HEK293 (cell line): ENCODE results near the gene STAMBPL1.

Source experiments
- CTCF ChIA-PET: fragments of 350-600 bp; formaldehyde crosslinking; extraction: SDS; loops from one replicate; lab custom pipeline; 2021; ENCODE audit warnings: antibody characterized with exemption; lab: Yijun Ruan, JAX
- POLR2A ChIA-PET: fragments of 300-600 bp; formaldehyde crosslinking; extraction: SDS; loops from one replicate; lab custom pipeline; 2020; ENCODE audit warnings: antibody characterized with exemption, inconsistent platforms; lab: Yijun Ruan, JAX
- H3K27ac ChIP-seq: fragments of 200-500 bp; sonication (Bioruptor generic); 2 replicates; pipeline ENCODE4 v1.5.1; 2014; ENCODE audit warnings: low read depth, low read length, control low read depth, inconsistent platforms; ENCODE audit errors: extremely low read depth
- H3K36me3 ChIP-seq, 2 experiments: fragments of 200-500 bp in 1 of 2; sonication (Bioruptor generic) in 1 of 2; 1 replicate in 1 of 2; 2 replicates in 1 of 2; pipeline ENCODE4 v1.5.1; 2014 to 2017; ENCODE audit warnings: inconsistent platforms in 2 of 2, low read length in 2 of 2; ENCODE audit not compliant: control insufficient read depth in 2 of 2, insufficient read depth in 1 of 2
- H3K4me1 ChIP-seq: fragments of 200-500 bp; sonication (Bioruptor generic); 2 replicates; pipeline ENCODE4 v1.5.1; 2014; ENCODE audit warnings: mild to moderate bottlenecking, low read length, inconsistent platforms; ENCODE audit not compliant: control insufficient read depth, insufficient read depth
- H3K4me3 ChIP-seq: 2 replicates; pipeline ENCODE4 v1.5.1; 2011; ENCODE audit warnings: low read depth, mild to moderate bottlenecking, control low read depth, low read length, moderate library complexity
- H3K9me3 ChIP-seq: fragments of 200-500 bp; sonication (Bioruptor generic); 2 replicates; pipeline ENCODE4 v1.5.1; 2014; ENCODE audit warnings: low read depth, low read length, inconsistent platforms; ENCODE audit not compliant: control insufficient read depth, insufficient read depth
- BCL11A ChIP-seq: fragments of 450-650 bp; formaldehyde crosslinking; IDR thresholded peaks from 2 replicates; pipeline ENCODE4 v1.5.1; 2016; ENCODE audit warnings: low read depth, missing biosample characterization, missing genetic modification characterization
- GFI1B ChIP-seq: fragments of 450-650 bp; formaldehyde crosslinking; IDR thresholded peaks from 2 replicates; pipeline ENCODE4 v1.5.1; 2016; ENCODE audit warnings: missing biosample characterization, missing genetic modification characterization
- HOXD13 ChIP-seq: sonication (generic); formaldehyde crosslinking; IDR thresholded peaks from 2 replicates; pipeline ENCODE4 v1.8.0; 2022; ENCODE audit warnings: missing genetic modification reagents, borderline replicate concordance
- SP7 ChIP-seq: fragments of 450-650 bp; formaldehyde crosslinking; IDR thresholded peaks from 2 replicates; pipeline ENCODE4 v1.5.1; 2016; ENCODE audit warnings: missing biosample characterization, missing genetic modification characterization
- ZBTB10 ChIP-seq: fragments of 450-650 bp; formaldehyde crosslinking; IDR thresholded peaks from 2 replicates; pipeline ENCODE4 v1.5.1; 2016; ENCODE audit warnings: missing biosample characterization, missing genetic modification characterization
- ZBTB7A ChIP-seq: fragments of 450-650 bp; formaldehyde crosslinking; IDR thresholded peaks from 2 replicates; pipeline ENCODE4 v1.5.1; 2016; ENCODE audit warnings: low read depth, missing biosample characterization, missing genetic modification characterization
- ZBTB8A ChIP-seq: fragments of 450-650 bp; formaldehyde crosslinking; IDR thresholded peaks from 2 replicates; pipeline ENCODE4 v1.5.1; 2016; ENCODE audit warnings: missing biosample characterization, missing genetic modification characterization
- ZIC2 ChIP-seq: fragments of 450-650 bp; formaldehyde crosslinking; IDR thresholded peaks from 2 replicates; pipeline ENCODE4 v1.5.1; 2016; ENCODE audit warnings: missing biosample characterization, missing genetic modification characterization
- ZNF148 ChIP-seq: fragments of 450-650 bp; formaldehyde crosslinking; IDR thresholded peaks from 2 replicates; pipeline ENCODE4 v1.5.0; 2017; ENCODE audit warnings: missing biosample characterization, missing genetic modification characterization, borderline replicate concordance
- ZNF214 ChIP-seq: fragments of 450-650 bp; formaldehyde crosslinking; IDR thresholded peaks from 2 replicates; pipeline ENCODE4 v1.5.1; 2017; ENCODE audit warnings: missing biosample characterization, mild to moderate bottlenecking, missing genetic modification characterization, borderline replicate concordance
- ZNF280D ChIP-seq: fragments of 450-650 bp; formaldehyde crosslinking; IDR thresholded peaks from 2 replicates; pipeline ENCODE4 v1.5.1; 2016; ENCODE audit warnings: missing biosample characterization, missing genetic modification characterization
- ZNF324 ChIP-seq: fragments of 450-650 bp; formaldehyde crosslinking; IDR thresholded peaks from 2 replicates; pipeline ENCODE4 v1.5.1; 2016; ENCODE audit warnings: missing biosample characterization, missing genetic modification characterization
- ZNF37A ChIP-seq: fragments of 450-650 bp; IDR thresholded peaks from 2 replicates; pipeline ENCODE4 v1.5.1; 2018; ENCODE audit warnings: missing biosample characterization, missing genetic modification characterization
- ZNF391 ChIP-seq: fragments of 450-650 bp; formaldehyde crosslinking; IDR thresholded peaks from 2 replicates; pipeline ENCODE4 v1.5.1; 2016; ENCODE audit warnings: low read depth, missing biosample characterization, missing genetic modification characterization, borderline replicate concordance
- ZNF404 ChIP-seq: fragments of 450-650 bp; formaldehyde crosslinking; IDR thresholded peaks from 2 replicates; pipeline ENCODE4 v1.5.1; 2017; ENCODE audit warnings: missing biosample characterization, missing genetic modification characterization
- ZNF426 ChIP-seq: fragments of 450-650 bp; formaldehyde crosslinking; IDR thresholded peaks from 2 replicates; pipeline ENCODE4 v1.5.1; 2017; ENCODE audit warnings: missing biosample characterization, missing genetic modification characterization, mild to moderate bottlenecking, inconsistent platforms, moderate library complexity
- ZNF596 ChIP-seq: fragments of 450-650 bp; IDR thresholded peaks from 2 replicates; pipeline ENCODE4 v1.5.0; 2018; ENCODE audit warnings: missing biosample characterization, mild to moderate bottlenecking, missing genetic modification characterization, moderate library complexity
- ZNF610 ChIP-seq: fragments of 450-650 bp; formaldehyde crosslinking; IDR thresholded peaks from 2 replicates; pipeline ENCODE4 v1.5.1; 2016; ENCODE audit warnings: missing biosample characterization, missing genetic modification characterization, borderline replicate concordance
- ZNF670 ChIP-seq: fragments of 450-650 bp; formaldehyde crosslinking; IDR thresholded peaks from 2 replicates; pipeline ENCODE4 v1.5.1; 2016; ENCODE audit warnings: missing biosample characterization, missing genetic modification characterization, low read depth
- ZNF704 ChIP-seq: fragments of 450-650 bp; formaldehyde crosslinking; IDR thresholded peaks from 2 replicates; pipeline ENCODE4 v1.5.1; 2016; ENCODE audit warnings: missing biosample characterization, missing genetic modification characterization
- ZNF785 ChIP-seq: fragments of 450-650 bp; formaldehyde crosslinking; IDR thresholded peaks from 2 replicates; pipeline ENCODE4 v1.5.1; 2016; ENCODE audit warnings: missing biosample characterization, missing genetic modification characterization
- ZSCAN5A ChIP-seq: fragments of 450-650 bp; formaldehyde crosslinking; IDR thresholded peaks from 2 replicates; pipeline ENCODE4 v1.5.1; 2016; ENCODE audit warnings: missing biosample characterization, missing genetic modification characterization
- TF ChIP-seq, protein P1 (sequence below): fragments of 450-650 bp; formaldehyde crosslinking; IDR thresholded peaks from 2 replicates; pipeline ENCODE4 v1.5.1; 2016; ENCODE audit warnings: missing biosample characterization, missing genetic modification characterization, low read depth
- TF ChIP-seq, protein P2 (sequence below): fragments of 450-650 bp; formaldehyde crosslinking; IDR thresholded peaks from 2 replicates; pipeline ENCODE4 v1.5.1; 2016; ENCODE audit warnings: missing biosample characterization, missing genetic modification characterization

STAMBPL1 gene

DNA sequence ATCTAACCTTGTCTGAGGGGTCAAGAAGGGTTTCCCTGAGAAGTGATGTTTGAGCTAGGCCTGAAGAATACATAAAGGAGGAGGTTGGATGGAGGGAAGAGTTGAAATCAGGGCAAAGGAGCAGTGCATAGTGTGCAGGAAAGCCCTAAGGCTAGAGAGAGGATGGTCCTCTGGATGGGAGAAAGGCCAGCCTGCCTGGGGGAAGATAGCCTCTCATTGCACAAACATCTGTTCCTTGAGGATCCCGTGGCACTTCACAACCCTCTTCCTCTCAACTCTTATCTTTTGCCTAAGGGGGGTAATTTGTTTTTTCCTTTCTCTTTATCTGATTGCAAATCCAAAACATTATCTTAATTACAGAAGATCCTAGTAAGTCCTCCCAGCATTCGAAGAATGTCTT lies 35.7 kb downstream of the STAMBPL1 start:
- H3K36me3 ChIP-seq = no peaks in the 10 kb centered on the region; a peak in 1 of 3 replicates
- CTCF ChIA-PET = interaction anchor here (0.6 kb wide), 2 partner anchors 240 to 353 kb away, joined by 3 read pairs; no protein-coding TSS in a partner anchor

GRCh38 chr10:88916231-88916630 lies 36.2 kb downstream of the STAMBPL1 start:
- no peaks in the 10 kb centered on the region; a peak in 1 of 3 replicates for H3K36me3 ChIP-seq
- no peaks in the 10 kb centered on the region for H3K9me3 ChIP-seq
- CTCF ChIA-PET = interaction anchor here (0.6 kb wide), 3 partner anchors 81 to 354 kb away, joined by 3 to 4 read pairs (median 3); no protein-coding TSS in a partner anchor
- POLR2A ChIA-PET = interaction anchor here (0.7 kb wide), 1 partner anchor 336 kb away, joined by 7 read pairs; no protein-coding TSS in a partner anchor
- no peaks in the 10 kb centered on the region; the same call in 1 of the 2 replicates for H3K4me1 ChIP-seq
- no peak overlapping the region for H3K4me3 ChIP-seq
- no peak overlapping the region for H3K27ac ChIP-seq
- TF ChIP-seq ZNF704 (tag by site-specific recombination) = no peak
- TF ChIP-seq ZSCAN5A (tag by site-specific recombination) = no peak
- no peak for TF ChIP-seq ZNF596 (tag by site-specific recombination)
- TF ChIP-seq, protein P1, sequence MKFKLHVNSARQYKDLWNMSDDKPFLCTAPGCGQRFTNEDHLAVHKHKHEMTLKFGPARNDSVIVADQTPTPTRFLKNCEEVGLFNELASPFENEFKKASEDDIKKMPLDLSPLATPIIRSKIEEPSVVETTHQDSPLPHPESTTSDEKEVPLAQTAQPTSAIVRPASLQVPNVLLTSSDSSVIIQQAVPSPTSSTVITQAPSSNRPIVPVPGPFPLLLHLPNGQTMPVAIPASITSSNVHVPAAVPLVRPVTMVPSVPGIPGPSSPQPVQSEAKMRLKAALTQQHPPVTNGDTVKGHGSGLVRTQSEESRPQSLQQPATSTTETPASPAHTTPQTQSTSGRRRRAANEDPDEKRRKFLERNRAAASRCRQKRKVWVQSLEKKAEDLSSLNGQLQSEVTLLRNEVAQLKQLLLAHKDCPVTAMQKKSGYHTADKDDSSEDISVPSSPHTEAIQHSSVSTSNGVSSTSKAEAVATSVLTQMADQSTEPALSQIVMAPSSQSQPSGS (tag by site-specific recombination) = no peak
- no peak for TF ChIP-seq ZNF404 (tag by site-specific recombination)
- no peak for TF ChIP-seq ZNF391
- no peak for TF ChIP-seq ZNF280D (tag by site-specific recombination)
- TF ChIP-seq ZNF148 (tag by site-specific recombination) = no peak
- TF ChIP-seq ZNF214 (tag by site-specific recombination) = no peak
- no peak for TF ChIP-seq ZNF610 (tag by site-specific recombination)
- no peak for TF ChIP-seq BCL11A (tag by site-specific recombination)
- TF ChIP-seq SP7 (tag by site-specific recombination) = no peak
- TF ChIP-seq ZNF670 (tag by site-specific recombination) = no peak

More for the DNA sequence above, 35.7 kb downstream of the STAMBPL1 start:
- Histone ChIP-seq H3K4me3 (no peak overlapping the region), H3K9me3 (no peaks in the 10 kb centered on the region), H3K27ac (no peak overlapping the region), H3K4me1 (no peaks in the 10 kb centered on the region)
- TF ChIP-seq ZBTB8A (tag by site-specific recombination) = no peak
- no peak for TF ChIP-seq ZNF37A (tag by site-specific recombination)
- TF ChIP-seq HOXD13 (CRISPR knock-in tag) = no peak
- TF ChIP-seq ZNF324 (tag by site-specific recombination) = no peak
- TF ChIP-seq ZBTB7A = no peak
- TF ChIP-seq, protein P2, sequence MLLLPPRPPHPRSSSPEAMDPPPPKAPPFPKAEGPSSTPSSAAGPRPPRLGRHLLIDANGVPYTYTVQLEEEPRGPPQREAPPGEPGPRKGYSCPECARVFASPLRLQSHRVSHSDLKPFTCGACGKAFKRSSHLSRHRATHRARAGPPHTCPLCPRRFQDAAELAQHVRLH (tag by site-specific recombination) = no peak
- TF ChIP-seq ZIC2 (tag by site-specific recombination) = no peak
- no peak for TF ChIP-seq ZNF785 (tag by site-specific recombination)
- no peak for TF ChIP-seq GFI1B (tag by site-specific recombination)
- no peak for TF ChIP-seq ZBTB10 (tag by site-specific recombination)
- no peak for TF ChIP-seq ZNF426 (tag by site-specific recombination)
- POLR2A ChIA-PET = interaction anchor here (0.7 kb wide), 1 partner anchor 336 kb away, joined by 7 read pairs; no protein-coding TSS in a partner anchor
